GM12875 (cell line): Measurements from ENCODE around the gene PAPSS1.
"Not testable (repeated sequence)": the region's sequence is repeated elsewhere in the genome, so short reads cannot be mapped to it uniquely, and the experiment has no call there.

Experiments
- H3K4me3 ChIP-seq: one replicate; pipeline ENCODE4 v1.5.1; 2011; ENCODE audit warnings: low read depth, low read length, control low read depth
- TF ChIP-seq, protein P1 (sequence below): IDR thresholded peaks from 2 replicates; pipeline ENCODE4 v1.5.1; 2011; ENCODE audit warnings: low read depth, mild to moderate bottlenecking, control low read depth, inconsistent platforms, low read length, moderate library complexity, borderline replicate concordance; ENCODE audit not compliant: insufficient read depth

Gene PAPSS1

GRCh38 chr4:107654694-107655093 is 65.3 kb downstream of the PAPSS1 start:
- TF ChIP-seq, protein P1, sequence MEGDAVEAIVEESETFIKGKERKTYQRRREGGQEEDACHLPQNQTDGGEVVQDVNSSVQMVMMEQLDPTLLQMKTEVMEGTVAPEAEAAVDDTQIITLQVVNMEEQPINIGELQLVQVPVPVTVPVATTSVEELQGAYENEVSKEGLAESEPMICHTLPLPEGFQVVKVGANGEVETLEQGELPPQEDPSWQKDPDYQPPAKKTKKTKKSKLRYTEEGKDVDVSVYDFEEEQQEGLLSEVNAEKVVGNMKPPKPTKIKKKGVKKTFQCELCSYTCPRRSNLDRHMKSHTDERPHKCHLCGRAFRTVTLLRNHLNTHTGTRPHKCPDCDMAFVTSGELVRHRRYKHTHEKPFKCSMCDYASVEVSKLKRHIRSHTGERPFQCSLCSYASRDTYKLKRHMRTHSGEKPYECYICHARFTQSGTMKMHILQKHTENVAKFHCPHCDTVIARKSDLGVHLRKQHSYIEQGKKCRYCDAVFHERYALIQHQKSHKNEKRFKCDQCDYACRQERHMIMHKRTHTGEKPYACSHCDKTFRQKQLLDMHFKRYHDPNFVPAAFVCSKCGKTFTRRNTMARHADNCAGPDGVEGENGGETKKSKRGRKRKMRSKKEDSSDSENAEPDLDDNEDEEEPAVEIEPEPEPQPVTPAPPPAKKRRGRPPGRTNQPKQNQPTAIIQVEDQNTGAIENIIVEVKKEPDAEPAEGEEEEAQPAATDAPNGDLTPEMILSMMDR = no peak
- H3K4me3 ChIP-seq = no peak overlapping the region

DNA sequence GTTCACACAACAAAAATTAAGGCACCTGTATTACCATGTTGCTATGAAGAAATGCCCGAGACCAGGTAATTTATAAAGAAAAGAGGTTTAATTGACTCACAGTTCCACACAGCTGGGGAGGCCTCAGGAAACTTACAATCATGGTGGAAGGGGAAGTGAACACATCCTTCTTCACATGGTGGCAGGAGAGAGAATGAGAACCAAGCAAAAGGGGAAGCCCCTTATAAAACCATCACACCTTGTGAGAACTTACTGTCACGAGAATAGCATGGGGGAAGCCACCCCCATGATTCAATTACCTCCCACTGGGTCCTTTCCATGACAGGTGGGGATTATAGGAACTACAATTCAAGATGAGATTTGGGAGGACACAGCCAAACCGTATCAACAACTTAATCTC is 68.6 kb downstream of the PAPSS1 start:
- not testable (repeated sequence) for H3K4me3 ChIP-seq

GRCh38 chr4:107650251-107650650 is 69.8 kb downstream of the PAPSS1 start:
- TF ChIP-seq, protein P1 = no peak
- H3K4me3 ChIP-seq = no peak overlapping the region

GRCh38 chr4:107648178-107648991 is 71.6 kb downstream of the PAPSS1 start:
- no peak overlapping the region for H3K4me3 ChIP-seq
- TF ChIP-seq, protein P1 = no peak

GRCh38 chr4:107647591-107647990 is 72.4 kb downstream of the PAPSS1 start:
- no peak overlapping the region for H3K4me3 ChIP-seq
- TF ChIP-seq, protein P1 = no peak

DNA sequence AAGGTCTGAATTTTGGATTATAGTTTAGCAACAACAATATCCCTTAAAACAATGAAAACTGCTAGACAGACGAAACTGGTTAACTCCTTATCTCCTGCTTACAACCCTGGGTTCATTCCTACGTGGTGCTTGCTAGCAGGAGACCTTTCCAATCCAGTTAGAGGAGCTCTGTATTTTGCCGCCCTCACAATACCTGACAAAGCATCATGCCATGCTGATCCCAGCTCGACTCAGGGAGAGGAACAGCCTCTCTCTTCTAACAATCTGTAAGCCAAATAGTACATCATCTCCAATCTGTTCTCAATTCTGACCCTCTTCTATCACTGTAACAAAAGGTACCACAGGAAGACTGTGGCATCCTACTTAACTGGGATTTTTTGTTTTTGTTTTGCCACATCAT is 74.4 kb downstream of the PAPSS1 start:
- TF ChIP-seq, protein P1 = no peak
- no peak overlapping the region for H3K4me3 ChIP-seq

GRCh38 chr4:107643021-107643420 is 77.0 kb downstream of the PAPSS1 start:
- no peak overlapping the region for H3K4me3 ChIP-seq
- TF ChIP-seq, protein P1 = no peak
